Liver (tissue), 3 donors: ENCODE data around the gene TNXB.

ENCODE experiments used
- CTCF ChIP-seq: fragments of 150-350 bp; IDR thresholded peaks from 2 replicates; pipeline ENCODE4 v1.5.1; 2017; ENCODE audit warnings: improper control_type of control experiment, low read depth, low read length; ENCODE audit not compliant: missing input control
- EGR1 ChIP-seq, 2 donors: IDR thresholded peaks; 2 replicates each; pipeline ENCODE4 v1.6.1; 2016 to 2018; ENCODE audit warnings: antibody characterized with exemption in 2 of 2, low read depth in 2 of 2
- FOXA2 ChIP-seq: IDR thresholded peaks from 2 replicates; pipeline ENCODE4 v1.6.1; 2016; ENCODE audit warnings: antibody characterized with exemption
- JUND ChIP-seq, 2 donors: IDR thresholded peaks; 2 replicates each; pipeline ENCODE4 v1.6.1; 2016; ENCODE audit warnings: antibody characterized with exemption in 2 of 2
- RAD21 ChIP-seq, 2 donors: IDR thresholded peaks; 2 replicates each; pipeline ENCODE4 v1.6.1; 2016; ENCODE audit warnings: antibody characterized with exemption in 2 of 2, mild to moderate bottlenecking in 2 of 2
- REST ChIP-seq: IDR thresholded peaks from 2 replicates; pipeline ENCODE4 v1.6.1; 2016; ENCODE audit warnings: antibody characterized with exemption, mild to moderate bottlenecking
- SP1 ChIP-seq: IDR thresholded peaks from 2 replicates; pipeline ENCODE4 v1.6.1; 2018; ENCODE audit warnings: antibody characterized with exemption, mild to moderate bottlenecking
- TAF1 ChIP-seq: conservative IDR thresholded peaks from 2 replicates; pipeline ENCODE4 v1.6.1; 2016; ENCODE audit warnings: antibody characterized with exemption, mild to moderate bottlenecking
- YY1 ChIP-seq: IDR thresholded peaks from 2 replicates; pipeline ENCODE4 v1.6.1; 2016; ENCODE audit warnings: antibody characterized with exemption, mild to moderate bottlenecking
- ZBTB33 ChIP-seq: IDR thresholded peaks from 2 replicates; pipeline ENCODE4 v1.6.1; 2016; ENCODE audit warnings: antibody characterized with exemption
- donor health status: healthy.
- donor health status: healthy.

- no peak for TF ChIP-seq CTCF
- TF ChIP-seq YY1: peak; percentile 97
- peak; percentile 64 for TF ChIP-seq SP1
- TF ChIP-seq REST: no peak
- no peak for TF ChIP-seq FOXA2
- TF ChIP-seq RAD21 (IDR thresholded peaks at IDR 0.05): peak in 1 of 2 donors; percentile 8
- TF ChIP-seq ZBTB33: peak; percentile 77
- peak in 1 of 2 donors; percentile 53 for TF ChIP-seq JUND (IDR thresholded peaks at IDR 0.05)
- no peak for TF ChIP-seq EGR1 (IDR thresholded peaks at IDR 0.05; ENCODE audit: low read depth in 2 of 2)
- no peak for TF ChIP-seq TAF1
Measured at GRCh38 chr6:32127717-32128592, 18.8 kb upstream of the TNXB start, which contains the start of gene ATF6B.
